GM19438 (cell line): Measurements from ENCODE around the gene UBTD2.
"Not testable (repeated sequence)": the region's sequence is repeated elsewhere in the genome, so short reads cannot be mapped to it uniquely, and the experiment has no call there.

Source experiments
- ATAC-seq: cut with Tn5 transposase; IDR thresholded peaks from one replicate; pipeline ENCODE4 v1.9.1; 2021; ENCODE audit warnings: low read depth; ENCODE audit not compliant: unreplicated experiment

The UBTD2 gene

GRCh38 chr5:172205984-172206383 is 77.6 kb downstream of the UBTD2 start:
- ATAC-seq = not testable (repeated sequence)

GRCh38 chr5:172200476-172200875 is 83.1 kb downstream of the UBTD2 start:
- ATAC-seq = no peak

GRCh38 chr5:172199446-172199845 is 84.1 kb downstream of the UBTD2 start:
- ATAC-seq = no peak

GRCh38 chr5:172197775-172198174 is 85.8 kb downstream of the UBTD2 start:
- not testable (repeated sequence) for ATAC-seq

- ATAC-seq = no peak
Measured at GRCh38 chr5:172194985-172195774, 88.4 kb downstream of the UBTD2 start.

GRCh38 chr5:172193872-172194271 is 89.7 kb downstream of the UBTD2 start, which contains the start of gene EFCAB9:
Gene EFCAB9, plus strand, starts transcription at chr5:172194172. Its CDS starts 1 bp downstream, at chr5:172194173.
- no peak for ATAC-seq

- ATAC-seq = no peak
Measured at GRCh38 chr5:172189693-172190296, 93.8 kb downstream of the UBTD2 start.

- ATAC-seq = no peak
Measured at GRCh38 chr5:172188893-172189692, 94.5 kb downstream of the UBTD2 start.

- ATAC-seq = peak; percentile 66
Measured at GRCh38 chr5:172188033-172188892, 95.3 kb downstream of the UBTD2 start, which contains the start of gene STK10. Gene STK10, minus strand, starts transcription at chr5:172188224. Its CDS starts 182 bp downstream, at chr5:172188042.

GRCh38 chr5:172187118-172188032 is 96.2 kb downstream of the UBTD2 start:
- peak; percentile 29 for ATAC-seq

GRCh38 chr5:172186114-172186695 is 97.4 kb downstream of the UBTD2 start:
- no peak for ATAC-seq

- ATAC-seq = no peak
Measured at GRCh38 chr5:172185096-172185461, 98.5 kb downstream of the UBTD2 start.

- no peak for ATAC-seq
Measured at GRCh38 chr5:172183881-172184280, 99.7 kb downstream of the UBTD2 start.

- no peak for ATAC-seq
Measured at GRCh38 chr5:172182291-172182690, 101.3 kb downstream of the UBTD2 start.

- no peak for ATAC-seq
Measured at GRCh38 chr5:172180936-172181335, 102.6 kb downstream of the UBTD2 start.

- peak; percentile 43 for ATAC-seq
Measured at GRCh38 chr5:172178991-172179989, 104.3 kb downstream of the UBTD2 start.

GRCh38 chr5:172178301-172178987 is 105.1 kb downstream of the UBTD2 start:
- no peak for ATAC-seq
